ENCODE data around the gene THRSP.

GRCh38 chr11:78099666-78100065 lies 36.0 kb downstream of the THRSP start:
- TF ChIP-seq CTCF (IDR thresholded peaks at IDR 0.05 in 2 of 3, conservative IDR thresholded peaks at IDR 0.05 in 1 of 3; ENCODE audit: borderline replicate concordance in 1 of 3, insufficient read depth in 1 of 3, low read depth in 2 of 3, low read length in 2 of 3) (no peak), REST (IDR thresholded peaks at IDR 0.05; ENCODE audit: low read depth) (no peak), JUND (IDR thresholded peaks at IDR 0.05) (no peak), POLR2AphosphoS5 (IDR thresholded peaks at IDR 0.05; ENCODE audit: low read depth, low read length) (no peak), ZFX (IDR thresholded peaks at IDR 0.05) (no peak), CEBPB (IDR thresholded peaks at IDR 0.05; ENCODE audit: low read depth) (no peak), EZH2 (IDR thresholded peaks at IDR 0.05) (no peak)
- TF ChIP-seq, protein P1, sequence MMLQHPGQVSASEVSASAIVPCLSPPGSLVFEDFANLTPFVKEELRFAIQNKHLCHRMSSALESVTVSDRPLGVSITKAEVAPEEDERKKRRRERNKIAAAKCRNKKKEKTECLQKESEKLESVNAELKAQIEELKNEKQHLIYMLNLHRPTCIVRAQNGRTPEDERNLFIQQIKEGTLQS (IDR thresholded peaks at IDR 0.05), result no peak
